Pons (tissue), 1 donor: ENCODE data around the gene SLC30A7.
"Not testable (repeated sequence)": the region's sequence is repeated elsewhere in the genome, so short reads cannot be mapped to it uniquely, and the experiment has no call there.

Source experiments
- DNase-seq: peaks from one replicate; pipeline ENCODE4 v3.0.0-alpha.2; 2016; ENCODE audit warnings: low spot score

The SLC30A7 gene

GRCh38 chr1:100891380-100891779 is 4.5 kb upstream of the SLC30A7 start:
- DNase-seq = no peak

GRCh38 chr1:100892554-100892953 is 3.3 kb upstream of the SLC30A7 start:
- DNase-seq = no peak

DNA sequence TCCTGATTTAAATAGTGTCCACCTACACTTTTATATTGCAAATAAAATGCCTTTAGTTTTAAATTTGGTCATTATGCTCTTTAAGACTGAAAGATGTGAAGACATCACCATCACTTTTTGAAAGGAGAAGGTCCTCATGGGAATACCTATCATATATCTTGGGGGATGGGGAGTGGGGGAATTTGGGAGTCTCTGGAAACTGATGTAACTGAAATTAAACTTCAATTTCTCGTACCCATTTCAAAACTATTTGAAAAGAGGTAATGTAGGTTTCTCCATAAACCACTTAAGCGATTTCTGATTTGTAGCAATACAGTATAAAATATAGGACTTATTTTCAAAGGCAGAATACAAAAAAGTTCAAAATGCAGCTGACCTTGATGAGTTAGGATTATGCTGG is 2.2 kb upstream of the SLC30A7 start:
- no peak for DNase-seq

DNA sequence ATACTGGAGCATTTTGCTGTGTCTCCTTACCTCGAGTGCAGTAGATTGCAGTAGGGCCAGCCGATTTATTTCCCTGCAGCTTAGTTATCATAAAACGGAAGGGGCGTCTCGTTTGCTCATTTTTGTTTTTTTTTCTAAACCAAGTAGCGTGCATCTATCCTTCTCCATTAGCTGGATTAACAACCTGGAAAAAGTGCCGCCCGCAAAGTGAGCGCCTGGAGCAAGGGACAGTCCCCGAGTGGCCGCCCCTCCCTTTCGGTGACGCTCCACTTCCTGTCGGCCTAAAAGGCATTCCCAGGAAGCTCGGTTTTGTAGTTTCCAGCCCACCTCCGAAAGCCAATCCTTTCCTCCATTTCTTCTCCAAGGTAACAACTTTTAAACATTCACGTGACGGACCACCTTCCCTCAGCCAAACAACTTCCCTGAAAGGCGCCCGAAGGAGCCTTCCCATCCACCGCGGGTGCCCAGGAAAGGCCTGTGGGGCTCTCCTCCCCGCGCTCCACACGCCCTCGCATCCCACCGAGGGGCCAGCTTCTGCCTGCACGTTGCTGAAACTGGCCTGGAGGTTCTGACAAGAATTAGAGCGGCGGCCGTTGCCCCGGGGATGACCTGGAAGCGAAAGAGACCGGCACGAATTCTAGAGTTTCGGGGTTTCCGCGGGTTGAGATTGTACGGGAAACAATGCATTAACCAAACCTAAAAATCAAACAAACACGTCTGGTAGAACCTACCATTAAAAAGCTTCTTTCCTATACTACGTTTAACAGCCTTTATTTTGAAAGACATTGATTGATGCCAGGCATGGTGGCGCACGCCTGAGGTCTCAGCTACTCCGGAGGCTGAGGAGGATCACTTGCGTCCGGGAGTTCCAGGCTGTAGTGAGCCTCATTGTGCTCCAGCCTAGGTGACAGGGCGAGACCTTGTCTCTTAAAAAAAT is 1.0 kb upstream of the SLC30A7 start, which contains the start of gene EXTL2:
Gene EXTL2, minus strand, starts transcription at position 240 of the 937 bp plus-strand sequence. CDS start 6,085 bp downstream, outside the sequence.
- DNase-seq = peak; percentile 88

GRCh38 chr1:100896481-100896982 is 642 bp downstream of the SLC30A7 start:
- peak; percentile 47 for DNase-seq

- DNase-seq = no peak
These were observed 6.5 kb downstream of the SLC30A7 start for GRCh38 chr1:100902365-100902764.

DNA sequence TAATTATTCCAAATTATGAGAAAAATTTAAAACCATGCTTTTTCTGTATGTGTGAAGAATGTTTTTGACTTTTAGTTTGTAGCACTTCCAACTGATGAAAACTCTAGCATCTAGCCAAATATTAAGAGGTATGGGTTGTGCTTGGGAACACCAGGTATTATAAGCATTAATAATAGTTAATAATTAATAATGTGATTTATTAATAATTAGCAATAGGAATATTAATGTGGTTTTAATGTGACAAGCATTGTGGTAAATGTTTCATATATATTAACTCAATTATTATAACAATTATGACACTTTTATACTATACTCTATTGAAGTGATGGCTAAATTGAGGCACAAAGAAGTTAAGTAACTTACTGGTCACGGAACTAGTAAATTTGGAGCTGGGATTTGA is 7.9 kb downstream of the SLC30A7 start:
- no peak for DNase-seq

GRCh38 chr1:100904528-100904927 is 8.6 kb downstream of the SLC30A7 start:
- DNase-seq = no peak

DNA sequence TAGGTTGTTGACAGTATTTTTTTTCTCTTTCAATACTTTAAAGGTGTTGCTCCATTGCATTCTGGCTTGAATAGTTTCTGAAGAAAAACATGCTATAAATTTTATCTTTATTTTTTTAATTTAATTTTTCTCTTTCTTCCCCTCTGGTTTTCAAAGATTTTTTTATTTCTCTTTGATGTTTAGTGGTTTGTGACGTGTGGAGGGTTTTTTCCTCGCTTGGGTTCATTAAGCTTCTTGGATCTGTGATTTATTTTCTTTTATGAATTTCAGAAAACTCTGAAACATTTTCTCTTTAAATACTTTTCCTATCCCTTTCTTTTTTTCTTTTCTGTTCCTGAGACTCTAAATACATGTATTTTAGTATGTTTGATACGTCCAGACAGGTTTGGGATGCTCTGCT is 9.3 kb downstream of the SLC30A7 start:
- DNase-seq = no peak

- DNase-seq = no peak
These were observed 12.0 kb downstream of the SLC30A7 start for GRCh38 chr1:100907887-100908286.

- no peak for DNase-seq
These were observed 13.1 kb downstream of the SLC30A7 start for GRCh38 chr1:100909018-100909417.

DNA sequence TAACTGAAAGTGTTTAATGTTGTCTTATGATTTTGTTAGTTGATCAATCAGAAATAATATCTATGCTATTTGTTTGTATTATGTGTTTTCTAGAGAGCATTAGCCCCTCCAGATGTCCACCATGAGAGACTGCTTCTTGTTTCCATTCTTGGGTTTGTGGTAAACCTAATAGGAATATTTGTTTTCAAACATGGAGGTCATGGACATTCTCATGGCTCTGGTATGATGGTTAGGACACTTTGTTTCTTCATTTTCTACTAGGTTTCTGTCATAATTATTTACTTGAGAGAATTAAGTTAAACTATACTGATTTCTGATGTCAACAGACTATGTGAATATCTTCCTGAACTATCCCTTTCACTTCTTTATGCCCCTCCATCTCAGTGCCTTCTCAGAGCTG is 16.1 kb downstream of the SLC30A7 start:
- DNase-seq = no peak

DNA sequence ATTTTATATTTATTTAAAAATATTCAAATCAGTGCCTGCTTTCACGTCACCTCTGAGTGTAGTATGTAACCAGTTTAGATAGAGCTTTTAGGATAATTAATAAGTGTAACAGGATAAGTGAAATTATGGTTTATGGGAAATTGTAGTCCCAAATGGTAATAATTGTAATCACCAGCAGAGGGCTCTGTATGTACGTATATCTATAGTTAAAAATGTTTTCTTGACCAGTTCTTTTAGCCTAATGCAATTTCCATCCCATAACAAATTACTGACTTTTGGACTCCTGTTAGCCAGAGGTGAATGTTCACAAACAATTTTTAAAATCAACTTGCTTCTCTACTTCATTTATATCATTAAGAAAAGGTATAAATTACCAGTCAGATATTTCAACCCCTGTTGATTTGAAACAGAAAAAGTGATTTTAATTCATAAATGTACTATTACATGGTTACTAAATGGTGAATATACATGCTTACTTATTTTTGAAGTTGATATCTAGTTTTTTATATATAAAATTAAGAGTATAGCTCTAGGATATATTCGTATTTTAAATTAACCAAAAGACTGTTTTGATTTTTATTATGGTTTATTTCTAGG is 25.3 kb downstream of the SLC30A7 start:
- DNase-seq = peak; percentile 72

- DNase-seq = no peak
These were observed 28.3 kb downstream of the SLC30A7 start for GRCh38 chr1:100924212-100924611.

DNA sequence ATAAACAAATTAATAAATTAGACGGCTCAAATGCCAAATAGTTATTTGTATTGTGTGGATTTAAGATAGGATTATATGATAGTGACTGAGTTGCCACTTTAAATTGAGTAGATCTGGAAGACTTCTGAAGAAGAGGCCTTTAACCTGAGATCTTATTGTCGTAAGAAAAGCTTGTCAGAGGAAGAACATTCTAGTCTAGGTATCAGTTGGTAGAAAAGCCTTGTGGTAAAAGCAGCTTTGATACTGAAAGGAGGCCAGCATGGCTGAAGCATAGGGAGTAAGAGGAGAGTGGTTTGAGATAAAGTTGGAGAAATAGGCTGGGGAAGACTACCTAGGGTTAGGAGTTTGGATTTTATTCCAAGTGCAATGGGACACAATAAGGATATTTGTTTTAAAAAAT is 29.1 kb downstream of the SLC30A7 start:
- no peak for DNase-seq

- no peak for DNase-seq
These were observed 30.4 kb downstream of the SLC30A7 start for GRCh38 chr1:100926240-100926639.

- DNase-seq = no peak
These were observed 31.4 kb downstream of the SLC30A7 start for GRCh38 chr1:100927276-100927675.

DNA sequence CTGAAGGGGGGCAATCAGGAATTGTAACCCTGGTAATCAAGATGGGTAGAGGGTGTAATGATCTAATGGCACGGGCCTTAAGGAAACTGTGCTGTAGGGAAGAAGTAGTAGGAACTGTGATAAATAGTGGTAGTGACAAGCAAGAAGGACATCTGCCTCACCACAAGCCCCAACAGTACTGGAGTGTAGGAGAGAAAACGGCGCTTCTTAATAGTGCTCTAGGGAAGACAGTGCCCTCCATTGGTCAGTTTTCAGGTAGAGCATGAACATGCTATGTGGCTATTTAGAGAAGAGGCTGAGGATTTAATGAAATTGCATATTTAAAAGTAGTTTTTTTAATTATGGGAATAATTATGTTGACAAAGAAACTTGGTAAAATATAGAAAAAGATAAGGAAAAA is 32.2 kb downstream of the SLC30A7 start:
- no peak for DNase-seq

DNA sequence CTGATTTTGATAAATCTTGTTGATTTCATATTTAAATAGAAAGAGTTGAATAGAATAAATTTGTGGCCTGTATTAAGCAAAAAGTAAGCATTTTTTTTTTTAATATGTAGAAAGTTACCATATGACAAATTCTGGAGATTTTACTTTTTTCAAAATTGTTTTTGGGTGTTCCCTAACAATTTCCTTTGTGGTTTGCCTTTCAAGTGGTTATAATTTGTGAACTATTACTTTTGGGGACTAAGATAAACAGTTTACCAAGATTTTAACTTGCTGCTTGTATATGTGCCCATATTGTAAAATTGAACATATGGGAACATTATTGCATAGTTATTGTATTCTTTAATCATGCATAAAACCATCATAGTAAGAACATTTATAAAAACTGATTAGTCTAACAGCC is 34.6 kb downstream of the SLC30A7 start:
- DNase-seq = no peak

DNA sequence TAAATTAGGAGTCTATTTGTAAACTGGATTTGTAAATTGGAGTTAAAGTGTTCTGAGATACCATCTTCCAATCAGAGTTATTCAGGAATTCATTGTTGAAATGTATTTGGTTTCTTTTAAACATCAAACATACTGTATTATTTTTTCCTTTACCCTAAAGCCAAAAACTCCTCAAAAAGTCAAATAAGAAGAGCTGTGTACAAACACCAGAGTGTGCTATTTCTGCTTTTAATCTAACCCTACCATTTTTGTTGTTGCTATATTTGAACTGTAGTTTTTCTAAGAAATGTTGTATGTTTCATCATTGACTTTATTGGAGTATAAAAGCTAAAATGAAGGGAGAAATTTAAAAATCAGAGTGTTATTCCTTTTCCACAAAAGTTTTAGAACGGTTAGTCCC is 35.8 kb downstream of the SLC30A7 start:
- no peak for DNase-seq

DNA sequence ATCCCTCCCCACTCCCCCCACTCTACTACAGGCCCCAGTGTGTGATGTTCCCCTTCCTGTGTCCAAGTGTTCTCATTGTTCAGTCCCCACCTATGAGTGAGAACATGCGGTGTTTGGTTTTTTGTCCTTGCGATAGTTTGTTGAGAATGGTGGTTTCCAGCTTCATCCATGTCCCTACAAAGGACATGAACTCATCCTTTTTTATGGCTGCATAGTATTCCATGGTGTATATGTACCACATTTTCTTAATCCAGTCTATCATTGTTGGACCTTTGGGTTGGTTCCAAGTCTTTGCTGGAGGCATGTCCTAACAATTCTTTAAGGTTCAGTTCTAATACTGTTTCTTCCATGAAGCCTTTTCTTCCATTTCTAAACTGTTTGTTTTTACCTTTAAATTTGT is 37.7 kb downstream of the SLC30A7 start:
- DNase-seq = not testable (repeated sequence)

DNA sequence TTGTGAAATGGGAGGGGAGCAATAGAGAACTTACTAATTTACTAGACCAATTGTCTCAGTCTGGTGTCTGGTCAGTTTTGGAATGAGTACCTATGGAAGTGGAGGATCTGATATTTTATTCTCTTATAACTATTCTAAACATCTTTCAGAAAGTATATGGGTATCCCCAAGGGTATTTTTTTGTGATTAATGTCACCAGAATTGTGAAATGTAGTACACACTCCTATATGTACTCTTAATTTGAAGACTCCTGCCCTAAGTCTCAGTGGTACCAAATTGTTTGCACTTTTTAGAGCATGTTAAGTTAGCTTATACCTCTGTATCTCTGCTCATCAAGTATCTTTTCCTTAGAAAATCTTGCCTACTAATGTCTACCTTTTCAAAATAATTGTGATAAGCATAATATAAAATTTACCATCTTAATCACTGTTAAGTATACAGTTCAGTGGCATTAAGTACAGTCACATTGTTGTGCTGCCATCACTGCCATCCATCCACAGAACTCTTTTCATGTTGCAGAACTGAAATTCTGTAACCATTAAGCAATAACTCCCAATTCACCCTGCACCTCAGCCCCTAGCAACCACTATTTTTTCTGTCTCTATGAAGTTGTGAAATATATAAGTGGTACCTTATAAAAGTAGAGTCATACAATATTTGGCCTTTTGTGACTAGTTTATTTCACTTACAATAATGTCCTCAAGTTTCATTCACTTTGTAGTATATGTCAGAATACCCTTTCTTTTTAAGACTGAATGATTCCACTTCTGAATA is 40.5 kb downstream of the SLC30A7 start:
- DNase-seq = no peak
